GM12801 (cell line): ENCODE results near the gene ZC3H18.

ENCODE experiments used
- CTCF ChIP-seq: IDR thresholded peaks from one replicate; pipeline ENCODE4 v1.5.1; 2011; ENCODE audit warnings: control low read depth; ENCODE audit not compliant: insufficient read length; ENCODE audit errors: extremely low read depth

The ZC3H18 gene

GRCh38 chr16:88568710-88569613 lies 1.2 kb upstream of the ZC3H18 start:
- no peak for TF ChIP-seq CTCF

- no peak for TF ChIP-seq CTCF
These were observed 604 bp upstream of the ZC3H18 start for GRCh38 chr16:88569614-88569984.

GRCh38 chr16:88570691-88571092 lies 489 bp downstream of the ZC3H18 start:
- no peak for TF ChIP-seq CTCF

GRCh38 chr16:88575251-88575650 lies 5.0 kb downstream of the ZC3H18 start:
- no peak for TF ChIP-seq CTCF

- no peak for TF ChIP-seq CTCF
These were observed 6.1 kb downstream of the ZC3H18 start for GRCh38 chr16:88576307-88576706.

- TF ChIP-seq CTCF = no peak
These were observed 7.0 kb downstream of the ZC3H18 start for GRCh38 chr16:88577166-88577565.

GRCh38 chr16:88578446-88579313 lies 8.5 kb downstream of the ZC3H18 start:
- no peak for TF ChIP-seq CTCF
